DOHH2 (cell line): ENCODE measurements around the gene TM9SF4.
A peak's percentile ranks its signal among the peaks of the same experiment; 100 is the strongest.

ENCODE experiments used
- H3F3A ChIP-seq: fragments of 200-600 bp; sonication (generic), shearing (Covaris generic); 2 replicates; pipeline ENCODE4 v1.6.0; 2016; ENCODE audit warnings: antibody characterized with exemption, mild to moderate bottlenecking; ENCODE audit not compliant: control insufficient read depth, insufficient read depth
- H3K27ac ChIP-seq: fragments of 200-600 bp; sonication (generic); 2 replicates; pipeline ENCODE4 v1.5.1; 2014; ENCODE audit warnings: low read depth, mild to moderate bottlenecking, low read length, moderate library complexity
- H3K27me3 ChIP-seq: fragments of 200-600 bp; sonication (generic); 2 replicates; pipeline ENCODE4 v1.6.1; 2014; ENCODE audit warnings: mild to moderate bottlenecking, low read length, mixed read lengths; ENCODE audit not compliant: control insufficient read depth
- H3K36me3 ChIP-seq: fragments of 200-600 bp; sonication (generic); 2 replicates; pipeline ENCODE4 v1.6.1; 2014; ENCODE audit warnings: mild to moderate bottlenecking, low read length, moderate library complexity, mixed read lengths; ENCODE audit not compliant: control insufficient read depth
- H3K4me1 ChIP-seq: fragments of 200-600 bp; sonication (generic); 2 replicates; pipeline ENCODE4 v1.6.1; 2014; ENCODE audit warnings: mild to moderate bottlenecking, low read length, mixed read lengths; ENCODE audit not compliant: control insufficient read depth
- H3K4me2 ChIP-seq: fragments of 200-600 bp; sonication (generic); 2 replicates; pipeline ENCODE4 v1.6.0; 2014; ENCODE audit warnings: mild to moderate bottlenecking, low read length, moderate library complexity
- H3K4me3 ChIP-seq: fragments of 200-600 bp; sonication (generic); 2 replicates; pipeline ENCODE4 v1.5.1; 2014; ENCODE audit warnings: mild to moderate bottlenecking, low read length, mixed read lengths
- H3K79me2 ChIP-seq: fragments of 200-600 bp; sonication (generic); 2 replicates; pipeline ENCODE4 v1.6.1; 2014; ENCODE audit warnings: mild to moderate bottlenecking, low read length, mixed read lengths; ENCODE audit not compliant: control insufficient read depth
- H3K9me2 ChIP-seq: fragments of 200-600 bp; sonication (generic); replicated peaks from 2 replicates; pipeline ENCODE4 v1.6.1; 2014; ENCODE audit warnings: mild to moderate bottlenecking, low read length, mixed read lengths; ENCODE audit not compliant: control insufficient read depth
- H3K9me3 ChIP-seq: fragments of 200-600 bp; sonication (generic); 2 replicates; pipeline ENCODE4 v1.6.1; 2014; ENCODE audit warnings: antibody characterized with exemption, low read length, mixed read lengths; ENCODE audit not compliant: control insufficient read depth, insufficient read depth
- H4K20me1 ChIP-seq: fragments of 200-600 bp; sonication (generic); 2 replicates; pipeline ENCODE4 v1.6.0; 2014; ENCODE audit warnings: low read depth, mild to moderate bottlenecking, antibody characterized with exemption, low read length, moderate library complexity; ENCODE audit not compliant: control insufficient read depth, insufficient read depth
- CTCF ChIP-seq: fragments of 200-600 bp; sonication (generic); IDR thresholded peaks from one replicate; pipeline ENCODE4 v1.5.1; 2014; ENCODE audit warnings: antibody characterized with exemption, mild to moderate bottlenecking, low read depth, low read length; ENCODE audit not compliant: poor library complexity, severe bottlenecking
- EZH2phosphoT487 ChIP-seq: fragments of 200-600 bp; sonication (generic); IDR thresholded peaks from 2 replicates; pipeline ENCODE4 v1.6.1; 2017; ENCODE audit warnings: borderline replicate concordance, mild to moderate bottlenecking, antibody characterized with exemption, low read length, moderate library complexity, mixed read lengths

Gene TM9SF4

GRCh38 chr20:32189691-32190615 lies 80.4 kb downstream of the TM9SF4 start:
- H3K4me3 ChIP-seq = peak overlapping the region; percentile 17; the same call in 1 of the 2 replicates
- H3K9me3 ChIP-seq = no peaks in the 10 kb centered on the region
- peaks cover 5% of the 10 kb centered on the region for H4K20me1 ChIP-seq
- H3K9me2 ChIP-seq = no peaks in the 10 kb centered on the region
- peaks cover 25% of the 10 kb centered on the region for H3K36me3 ChIP-seq
- H3K27ac ChIP-seq = no peak overlapping the region
- H3F3A ChIP-seq = peaks cover 5% of the 10 kb centered on the region; the same call in 1 of the 2 replicates
- H3K27me3 ChIP-seq = peaks cover 9% of the 10 kb centered on the region
- H3K79me2 ChIP-seq = no peaks in the 10 kb centered on the region; the same call in 1 of the 2 replicates
- TF ChIP-seq EZH2phosphoT487 = no peak
- TF ChIP-seq CTCF = no peak
- H3K4me1 ChIP-seq = peaks cover 5% of the 10 kb centered on the region
- H3K4me2 ChIP-seq = peak overlapping the region; percentile 49

GRCh38 chr20:32190616-32191415 lies 81.3 kb downstream of the TM9SF4 start:
- H3K9me2 ChIP-seq = no peaks in the 10 kb centered on the region
- H3K4me3 ChIP-seq = peak overlapping the region; percentile 17; the same call in 1 of the 2 replicates
- no peak overlapping the region for H3K27ac ChIP-seq
- H3K4me2 ChIP-seq = peak overlapping the region; percentile 49
- H3F3A ChIP-seq = peaks cover 5% of the 10 kb centered on the region; the same call in 1 of the 2 replicates
- peaks cover 5% of the 10 kb centered on the region for H4K20me1 ChIP-seq
- H3K79me2 ChIP-seq = no peaks in the 10 kb centered on the region; the same call in 1 of the 2 replicates
- H3K4me1 ChIP-seq = peaks cover 5% of the 10 kb centered on the region
- H3K27me3 ChIP-seq = peaks cover 9% of the 10 kb centered on the region
- no peak for TF ChIP-seq CTCF
- TF ChIP-seq EZH2phosphoT487 = no peak
- no peaks in the 10 kb centered on the region for H3K9me3 ChIP-seq
- peaks cover 33% of the 10 kb centered on the region for H3K36me3 ChIP-seq

GRCh38 chr20:32191422-32191821 lies 81.9 kb downstream of the TM9SF4 start:
- Histone ChIP-seq H3K4me1 (peaks cover 5% of the 10 kb centered on the region), H3K4me2 (no peak overlapping the region), H3K9me2 (no peaks in the 10 kb centered on the region), H3K36me3 (peaks cover 40% of the 10 kb centered on the region), H3K27ac (no peak overlapping the region), H3K79me2 (no peaks in the 10 kb centered on the region; the same call in 1 of the 2 replicates), H4K20me1 (peaks cover 5% of the 10 kb centered on the region), H3K4me3 (no peak overlapping the region), H3K27me3 (peaks cover 9% of the 10 kb centered on the region), H3F3A (peaks cover 5% of the 10 kb centered on the region; the same call in 1 of the 2 replicates), H3K9me3 (no peaks in the 10 kb centered on the region)
- no peak for TF ChIP-seq CTCF
